ENCODE measurements around the gene INTS2. TPM values are rescaled to one million over a fixed set of nuclear protein-coding genes. Genes with fewer than 3 reads are reported as not detected.

The INTS2 gene
- total RNA-seq, 1 experiment from 2014 or later: 9.4 TPM

DNA sequence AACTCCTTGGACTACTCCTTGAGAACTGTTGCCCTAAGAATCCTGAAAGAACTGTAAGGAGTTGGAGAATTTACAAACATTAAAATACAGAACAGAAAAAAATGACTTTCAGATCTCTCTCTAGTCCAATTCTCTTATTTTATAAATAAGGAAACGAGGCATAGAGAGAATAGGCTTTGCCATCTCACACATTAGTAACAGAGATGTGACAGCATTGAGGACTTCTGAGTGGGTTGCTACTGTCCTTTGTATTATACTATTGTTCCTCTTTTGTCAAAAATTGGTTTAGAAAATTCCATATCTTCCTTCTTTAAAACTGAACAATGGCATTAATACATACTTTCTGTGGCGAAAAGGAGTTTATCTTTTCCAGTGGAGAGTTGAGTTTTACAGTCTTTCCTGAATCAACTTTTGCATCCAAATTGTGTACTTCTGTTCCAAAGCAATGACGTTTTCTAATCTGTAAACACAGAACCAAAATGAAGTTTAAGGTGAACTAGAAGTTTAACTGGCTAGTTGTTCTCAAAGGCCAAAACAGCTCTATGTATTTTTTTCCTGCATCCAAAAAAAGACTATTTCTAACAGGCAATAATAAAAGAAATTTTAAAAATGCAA, 80.9 kb downstream of the INTS2 start:
- Mint-ChIP-seq H3K36me3 (ENCODE audit: insufficient read depth, unreplicated experiment) (no peaks in the 10 kb centered on the region), H3K4me1 (ENCODE audit: low read depth, unreplicated experiment) (no peaks in the 10 kb centered on the region), H3K27ac (ENCODE audit: unreplicated experiment) (no peak overlapping the region), H3K4me3 (ENCODE audit: low read depth, unreplicated experiment) (no peak overlapping the region), H3K9me3 (ENCODE audit: low read depth, unreplicated experiment) (no peaks in the 10 kb centered on the region), H3K27me3 (ENCODE audit: unreplicated experiment) (no peaks in the 10 kb centered on the region)
- DNase-seq: no peak
- intact Hi-C loops (cut with micrococcal nuclease; ENCODE audit: unreplicated experiment): no loop called here
- BruUV-seq (replicated peaks): no TSS peak
- CTCF ChIA-PET: no interaction called here
- TF ChIP-seq, protein P1, sequence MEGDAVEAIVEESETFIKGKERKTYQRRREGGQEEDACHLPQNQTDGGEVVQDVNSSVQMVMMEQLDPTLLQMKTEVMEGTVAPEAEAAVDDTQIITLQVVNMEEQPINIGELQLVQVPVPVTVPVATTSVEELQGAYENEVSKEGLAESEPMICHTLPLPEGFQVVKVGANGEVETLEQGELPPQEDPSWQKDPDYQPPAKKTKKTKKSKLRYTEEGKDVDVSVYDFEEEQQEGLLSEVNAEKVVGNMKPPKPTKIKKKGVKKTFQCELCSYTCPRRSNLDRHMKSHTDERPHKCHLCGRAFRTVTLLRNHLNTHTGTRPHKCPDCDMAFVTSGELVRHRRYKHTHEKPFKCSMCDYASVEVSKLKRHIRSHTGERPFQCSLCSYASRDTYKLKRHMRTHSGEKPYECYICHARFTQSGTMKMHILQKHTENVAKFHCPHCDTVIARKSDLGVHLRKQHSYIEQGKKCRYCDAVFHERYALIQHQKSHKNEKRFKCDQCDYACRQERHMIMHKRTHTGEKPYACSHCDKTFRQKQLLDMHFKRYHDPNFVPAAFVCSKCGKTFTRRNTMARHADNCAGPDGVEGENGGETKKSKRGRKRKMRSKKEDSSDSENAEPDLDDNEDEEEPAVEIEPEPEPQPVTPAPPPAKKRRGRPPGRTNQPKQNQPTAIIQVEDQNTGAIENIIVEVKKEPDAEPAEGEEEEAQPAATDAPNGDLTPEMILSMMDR (IDR thresholded peaks at IDR 0.05; ENCODE audit: unreplicated experiment): no peak

DNA sequence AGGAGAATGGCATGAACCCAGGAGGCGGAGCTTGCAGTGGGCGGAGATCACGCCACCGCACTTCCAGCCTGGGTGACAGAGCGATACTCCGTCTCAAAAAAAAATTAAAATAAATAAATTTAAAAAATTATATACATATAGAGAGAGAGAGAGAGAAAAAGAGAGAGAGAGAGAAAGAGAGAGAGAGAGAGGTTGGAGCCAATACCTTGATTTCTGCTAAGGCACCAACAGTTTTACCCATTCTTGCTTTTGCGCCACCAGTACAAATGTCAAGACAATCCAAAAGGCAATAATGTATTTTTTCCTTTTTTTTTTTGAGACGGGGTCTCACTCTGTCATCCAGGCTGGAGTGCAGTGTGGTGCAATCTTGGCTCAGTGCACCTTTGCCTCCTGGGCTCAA, 81.7 kb downstream of the INTS2 start:
- CTCF ChIA-PET: no interaction called here
- TF ChIP-seq, protein P1 (IDR thresholded peaks at IDR 0.05; ENCODE audit: unreplicated experiment): no peak
- Mint-ChIP-seq H3K27me3 (ENCODE audit: unreplicated experiment) (no peaks in the 10 kb centered on the region), H3K4me1 (ENCODE audit: low read depth, unreplicated experiment) (no peaks in the 10 kb centered on the region), H3K36me3 (ENCODE audit: insufficient read depth, unreplicated experiment) (no peaks in the 10 kb centered on the region), H3K27ac (ENCODE audit: unreplicated experiment) (no peak overlapping the region), H3K4me3 (ENCODE audit: low read depth, unreplicated experiment) (no peak overlapping the region), H3K9me3 (ENCODE audit: low read depth, unreplicated experiment) (no peaks in the 10 kb centered on the region)
- intact Hi-C loops (cut with micrococcal nuclease; ENCODE audit: unreplicated experiment): no loop called here
- no TSS peak for BruUV-seq (replicated peaks)
- no peak for DNase-seq

DNA sequence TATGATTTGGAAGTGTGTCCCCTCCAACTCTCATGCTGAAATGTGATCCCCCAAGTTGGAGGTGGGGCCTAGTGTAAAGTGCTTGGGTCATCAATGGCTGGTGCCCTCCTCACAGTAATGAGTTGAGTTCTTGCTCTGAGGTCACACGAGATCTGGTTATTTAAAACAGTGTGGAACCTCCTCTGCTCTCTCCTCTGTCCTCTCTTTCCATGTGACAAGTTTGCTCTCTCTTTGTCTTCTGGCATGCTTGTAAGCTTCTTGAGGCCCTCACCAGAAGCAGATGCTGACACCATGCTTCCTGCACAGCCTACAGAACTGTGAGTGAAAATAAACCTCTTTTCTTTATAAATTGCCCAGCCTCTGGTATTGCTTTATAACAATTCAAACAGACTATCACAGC, 84.3 kb downstream of the INTS2 start:
- DNase-seq: no peak
- CTCF ChIA-PET: interaction anchor here (0.6 kb wide), 1 partner anchor 1250 kb away, joined by 3 read pairs; no protein-coding TSS in a partner anchor
- intact Hi-C loops (cut with micrococcal nuclease; ENCODE audit: unreplicated experiment): no loop called here
- H3K4me3 Mint-ChIP-seq (ENCODE audit: low read depth, unreplicated experiment): no peak overlapping the region
- no peaks in the 10 kb centered on the region for H3K4me1 Mint-ChIP-seq (ENCODE audit: low read depth, unreplicated experiment)
- TF ChIP-seq, protein P1 (IDR thresholded peaks at IDR 0.05; ENCODE audit: unreplicated experiment): no peak
- H3K27ac Mint-ChIP-seq (ENCODE audit: unreplicated experiment): no peak overlapping the region
- no TSS peak for BruUV-seq (replicated peaks)
- no peaks in the 10 kb centered on the region for H3K27me3 Mint-ChIP-seq (ENCODE audit: unreplicated experiment)
- no peaks in the 10 kb centered on the region for H3K9me3 Mint-ChIP-seq (ENCODE audit: low read depth, unreplicated experiment)
- H3K36me3 Mint-ChIP-seq (ENCODE audit: insufficient read depth, unreplicated experiment): no peaks in the 10 kb centered on the region

DNA sequence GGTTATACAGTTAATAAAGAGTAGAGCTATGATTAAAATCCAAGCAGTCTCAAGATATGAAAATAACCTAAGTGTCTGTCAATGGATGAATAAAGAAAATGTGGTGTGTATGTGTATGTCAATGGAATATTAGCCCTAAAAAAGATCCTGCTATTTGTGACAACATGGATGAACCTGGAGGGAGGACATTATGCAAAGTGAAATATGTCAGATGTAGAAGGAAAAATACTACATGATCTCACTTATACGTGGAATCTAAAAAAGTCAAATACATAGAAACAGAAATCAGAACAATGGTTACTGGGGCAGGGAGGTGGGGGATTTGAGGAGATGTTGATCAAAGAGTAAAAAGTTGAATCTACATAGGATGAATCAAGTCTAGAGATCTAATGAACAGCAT, 84.9 kb downstream of the INTS2 start:
- no TSS peak for BruUV-seq (replicated peaks)
- Mint-ChIP-seq H3K27ac (ENCODE audit: unreplicated experiment) (no peak overlapping the region), H3K27me3 (ENCODE audit: unreplicated experiment) (no peaks in the 10 kb centered on the region), H3K4me1 (ENCODE audit: low read depth, unreplicated experiment) (no peaks in the 10 kb centered on the region), H3K9me3 (ENCODE audit: low read depth, unreplicated experiment) (no peaks in the 10 kb centered on the region), H3K4me3 (ENCODE audit: low read depth, unreplicated experiment) (no peak overlapping the region), H3K36me3 (ENCODE audit: insufficient read depth, unreplicated experiment) (no peaks in the 10 kb centered on the region)
- intact Hi-C loops (cut with micrococcal nuclease; ENCODE audit: unreplicated experiment): no loop called here
- CTCF ChIA-PET: interaction anchor here (0.6 kb wide), 1 partner anchor 1249 kb away, joined by 3 read pairs; no protein-coding TSS in a partner anchor
- DNase-seq: no peak
- TF ChIP-seq, protein P1 (IDR thresholded peaks at IDR 0.05; ENCODE audit: unreplicated experiment): no peak

Data from Calu3 (cell line).